WTC11 (cell line): ENCODE data around the gene PITX1. TPM values are rescaled to one million over a fixed set of nuclear protein-coding genes. Genes with fewer than 3 reads are reported as not detected.

Source experiments
- ATAC-seq: fragments of 200-7000 bp; cut with Tn5 transposase; 2 replicates; pipeline ENCODE4 v1.10.0; 2021; ENCODE audit warnings: mild to moderate bottlenecking, moderate library complexity
- CTCF ChIA-PET: fragments of 300-600 bp; sonication (Branson Sonifier 250); formaldehyde crosslinking; loops from one replicate; lab custom pipeline; 2021; ENCODE audit warnings: antibody characterized with exemption; lab: Charles Lee
- POLR2A ChIA-PET: fragments of 350-600 bp; sonication (Branson Sonifier 250); formaldehyde crosslinking; loops from one replicate; lab custom pipeline; 2021; ENCODE audit warnings: antibody characterized with exemption; lab: Charles Lee
- DNase-seq: peaks from one replicate; pipeline ENCODE4 v3.0.0; 2021; ENCODE audit warnings: low spot score
- H3K27ac Mint-ChIP-seq: 2 replicates; pipeline ENCODE4 v1.8.0; 2021; ENCODE audit warnings: mixed read lengths
- H3K27me3 Mint-ChIP-seq: 2 replicates; pipeline ENCODE4 v1.8.0; 2021; ENCODE audit warnings: low read depth, mild to moderate bottlenecking, moderate library complexity, mixed read lengths
- H3K36me3 Mint-ChIP-seq: 2 replicates; pipeline ENCODE4 v1.8.0; 2021; ENCODE audit warnings: mixed read lengths
- H3K4me1 Mint-ChIP-seq: 2 replicates; pipeline ENCODE4 v1.8.0; 2022; ENCODE audit warnings: mixed read lengths
- H3K4me3 Mint-ChIP-seq: 2 replicates; pipeline ENCODE4 v1.8.0; 2021; ENCODE audit warnings: mild to moderate bottlenecking, moderate library complexity, mixed read lengths
- H3K9me3 Mint-ChIP-seq: 2 replicates; pipeline ENCODE4 v1.8.0; 2021; ENCODE audit warnings: mixed read lengths
- AFF4 ChIP-seq: sonication (generic); formaldehyde crosslinking; IDR thresholded peaks from 2 replicates; pipeline ENCODE4 v1.8.1; 2023; ENCODE audit warnings: mild to moderate bottlenecking, missing genetic modification reagents, borderline replicate concordance
- ATF1 ChIP-seq: sonication (generic); formaldehyde crosslinking; IDR thresholded peaks from 2 replicates; pipeline ENCODE4 v1.8.1; 2023; ENCODE audit warnings: mild to moderate bottlenecking, moderate library complexity, missing genetic modification reagents
- CTCF ChIP-seq: fragments of 200-600 bp; IDR thresholded peaks from 2 replicates; pipeline ENCODE4 v1.8.0; 2022; ENCODE audit warnings: antibody characterized with exemption
- FOXJ3 ChIP-seq: sonication (generic); formaldehyde crosslinking; IDR thresholded peaks from 2 replicates; pipeline ENCODE4 v1.9.0; 2021; ENCODE audit warnings: missing genetic modification reagents, mild to moderate bottlenecking, borderline replicate concordance
- FOXK1 ChIP-seq: sonication (generic); formaldehyde crosslinking; IDR thresholded peaks from 2 replicates; pipeline ENCODE4 v1.8.0; 2022; ENCODE audit warnings: mild to moderate bottlenecking, moderate library complexity, missing genetic modification reagents
- GRHL2 ChIP-seq: fragments of 250-450 bp; sonication (Bioruptor Pico); IDR thresholded peaks from 2 replicates; pipeline ENCODE4 v1.8.0; 2022; ENCODE audit warnings: mild to moderate bottlenecking, moderate library complexity; ENCODE audit not compliant: insufficient replicate concordance, severe bottlenecking
- GTF2I ChIP-seq: fragments of 250-450 bp; sonication (Bioruptor Pico); conservative IDR thresholded peaks from 2 replicates; pipeline ENCODE4 v1.4.0; 2021; ENCODE audit warnings: mild to moderate bottlenecking
- JAZF1 ChIP-seq: fragments of 250-450 bp; sonication (Bioruptor Pico); IDR thresholded peaks from 2 replicates; pipeline ENCODE4 v1.9.0; 2021; ENCODE audit warnings: moderate library complexity, mild to moderate bottlenecking, inconsistent platforms
- KAT7 ChIP-seq: sonication (generic); formaldehyde crosslinking; IDR thresholded peaks from 2 replicates; pipeline ENCODE4 v1.8.1; 2023; ENCODE audit warnings: missing genetic modification reagents, mild to moderate bottlenecking, borderline replicate concordance
- MXD4 ChIP-seq: fragments of 250-450 bp; sonication (Bioruptor Pico); IDR thresholded peaks from 2 replicates; pipeline ENCODE4 v1.8.0; 2021; ENCODE audit warnings: mild to moderate bottlenecking, moderate library complexity, borderline replicate concordance
- NFATC4 ChIP-seq: fragments of 250-450 bp; sonication (Bioruptor Pico); IDR thresholded peaks from 2 replicates; pipeline ENCODE4 v1.9.0; 2021; ENCODE audit warnings: mild to moderate bottlenecking
- NR1H2 ChIP-seq: sonication (generic); formaldehyde crosslinking; IDR thresholded peaks from 2 replicates; pipeline ENCODE4 v1.9.0; 2021; ENCODE audit warnings: mild to moderate bottlenecking, moderate library complexity, missing genetic modification reagents
- PRRX2 ChIP-seq: fragments of 250-450 bp; sonication (Bioruptor Pico); IDR thresholded peaks from 2 replicates; pipeline ENCODE4 v1.8.0; 2021; ENCODE audit warnings: mild to moderate bottlenecking
- TEAD1 ChIP-seq: sonication (generic); formaldehyde crosslinking; IDR thresholded peaks from 2 replicates; pipeline ENCODE4 v1.8.0; 2022; ENCODE audit warnings: mild to moderate bottlenecking, missing genetic modification reagents
- ZBTB21 ChIP-seq: sonication (generic); formaldehyde crosslinking; IDR thresholded peaks from 2 replicates; pipeline ENCODE4 v1.8.1; 2023; ENCODE audit warnings: mild to moderate bottlenecking, missing genetic modification reagents, borderline replicate concordance
- ZNF138 ChIP-seq: sonication (generic); formaldehyde crosslinking; conservative IDR thresholded peaks from 2 replicates; pipeline ENCODE4 v1.8.1; 2022; ENCODE audit warnings: mild to moderate bottlenecking, moderate library complexity, missing genetic modification reagents
- ZNF263 ChIP-seq: sonication (generic); formaldehyde crosslinking; IDR thresholded peaks from 2 replicates; pipeline ENCODE4 v1.8.1; 2022; ENCODE audit warnings: low read depth, mild to moderate bottlenecking, moderate library complexity, missing genetic modification reagents
- ZNF396 ChIP-seq: fragments of 250-450 bp; sonication (Bioruptor Pico); IDR thresholded peaks from 2 replicates; pipeline ENCODE4 v1.8.0; 2021; ENCODE audit warnings: mild to moderate bottlenecking, moderate library complexity, borderline replicate concordance
- ZNF423 ChIP-seq: fragments of 250-450 bp; sonication (Bioruptor Pico); IDR thresholded peaks from 2 replicates; pipeline ENCODE4 v2.1.2; 2022; ENCODE audit warnings: mild to moderate bottlenecking, moderate library complexity
- total RNA-seq: library from RNA; stranded (reverse); gene quantifications from 3 replicates; pipeline ENCODE4 v1.2.3, GENCODE V29; 2021
- TF ChIP-seq, protein P1 (sequence below): sonication (generic); formaldehyde crosslinking; IDR thresholded peaks from 2 replicates; pipeline ENCODE4 v1.8.0; 2022; ENCODE audit warnings: mild to moderate bottlenecking, missing genetic modification reagents
- TF ChIP-seq, protein P2 (sequence below): sonication (generic); formaldehyde crosslinking; IDR thresholded peaks from 2 replicates; pipeline ENCODE4 v1.8.1; 2023; ENCODE audit warnings: mild to moderate bottlenecking, moderate library complexity, missing genetic modification reagents
- TF ChIP-seq, protein P3 (sequence below): sonication (generic); formaldehyde crosslinking; IDR thresholded peaks from 2 replicates; pipeline ENCODE4 v1.8.0; 2022; ENCODE audit warnings: mild to moderate bottlenecking, missing genetic modification reagents

The PITX1 gene
- total RNA-seq, 1 experiment from 2014 or later, result 0.13 TPM

DNA sequence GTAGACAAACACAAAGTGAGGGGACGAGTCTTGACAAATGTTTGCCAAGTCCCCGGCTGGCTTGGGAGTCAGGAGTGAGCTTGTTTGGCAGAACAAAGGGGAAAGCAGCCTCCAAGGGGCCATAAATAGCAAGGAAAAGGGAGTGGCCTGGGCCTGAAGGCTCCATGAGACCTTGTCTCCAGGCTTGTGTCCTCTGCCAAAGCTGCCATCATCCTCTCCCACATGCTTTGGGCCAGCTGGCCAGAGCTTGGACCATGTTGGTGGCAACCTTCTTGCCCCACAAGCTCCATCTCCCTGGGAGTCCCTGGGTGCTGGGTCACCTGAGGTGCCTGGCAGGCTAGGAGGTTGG lies 13.3 kb upstream of the PITX1 start (continued):
- TF ChIP-seq, protein P1, sequence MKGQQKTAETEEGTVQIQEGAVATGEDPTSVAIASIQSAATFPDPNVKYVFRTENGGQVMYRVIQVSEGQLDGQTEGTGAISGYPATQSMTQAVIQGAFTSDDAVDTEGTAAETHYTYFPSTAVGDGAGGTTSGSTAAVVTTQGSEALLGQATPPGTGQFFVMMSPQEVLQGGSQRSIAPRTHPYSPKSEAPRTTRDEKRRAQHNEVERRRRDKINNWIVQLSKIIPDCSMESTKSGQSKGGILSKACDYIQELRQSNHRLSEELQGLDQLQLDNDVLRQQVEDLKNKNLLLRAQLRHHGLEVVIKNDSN (CRISPR knock-in tag), result no peak
- TF ChIP-seq JAZF1 (CRISPR knock-in tag), result no peak
- TF ChIP-seq ZNF263, result no peak
- no peak for TF ChIP-seq MXD4 (CRISPR knock-in tag)
- TF ChIP-seq CTCF, result no peak
- TF ChIP-seq GTF2I, result no peak
- no peak for TF ChIP-seq NFATC4
- TF ChIP-seq, protein P2, sequence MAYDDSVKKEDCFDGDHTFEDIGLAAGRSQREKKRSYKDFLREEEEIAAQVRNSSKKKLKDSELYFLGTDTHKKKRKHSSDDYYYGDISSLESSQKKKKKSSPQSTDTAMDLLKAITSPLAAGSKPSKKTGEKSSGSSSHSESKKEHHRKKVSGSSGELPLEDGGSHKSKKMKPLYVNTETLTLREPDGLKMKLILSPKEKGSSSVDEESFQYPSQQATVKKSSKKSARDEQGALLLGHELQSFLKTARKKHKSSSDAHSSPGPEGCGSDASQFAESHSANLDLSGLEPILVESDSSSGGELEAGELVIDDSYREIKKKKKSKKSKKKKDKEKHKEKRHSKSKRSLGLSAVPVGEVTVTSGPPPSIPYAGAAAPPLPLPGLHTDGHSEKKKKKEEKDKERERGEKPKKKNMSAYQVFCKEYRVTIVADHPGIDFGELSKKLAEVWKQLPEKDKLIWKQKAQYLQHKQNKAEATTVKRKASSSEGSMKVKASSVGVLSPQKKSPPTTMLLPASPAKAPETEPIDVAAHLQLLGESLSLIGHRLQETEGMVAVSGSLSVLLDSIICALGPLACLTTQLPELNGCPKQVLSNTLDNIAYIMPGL (CRISPR knock-in tag), result no peak
- TF ChIP-seq ZBTB21 (CRISPR knock-in tag), result no peak
- no peak for TF ChIP-seq KAT7 (CRISPR knock-in tag)
- TF ChIP-seq, protein P3, sequence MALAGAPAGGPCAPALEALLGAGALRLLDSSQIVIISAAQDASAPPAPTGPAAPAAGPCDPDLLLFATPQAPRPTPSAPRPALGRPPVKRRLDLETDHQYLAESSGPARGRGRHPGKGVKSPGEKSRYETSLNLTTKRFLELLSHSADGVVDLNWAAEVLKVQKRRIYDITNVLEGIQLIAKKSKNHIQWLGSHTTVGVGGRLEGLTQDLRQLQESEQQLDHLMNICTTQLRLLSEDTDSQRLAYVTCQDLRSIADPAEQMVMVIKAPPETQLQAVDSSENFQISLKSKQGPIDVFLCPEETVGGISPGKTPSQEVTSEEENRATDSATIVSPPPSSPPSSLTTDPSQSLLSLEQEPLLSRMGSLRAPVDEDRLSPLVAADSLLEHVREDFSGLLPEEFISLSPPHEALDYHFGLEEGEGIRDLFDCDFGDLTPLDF (CRISPR knock-in tag), result no peak

- DNase-seq (no peak), ATAC-seq (no peak)
- no peaks in the 10 kb centered on the region for H3K9me3 Mint-ChIP-seq
- ChIA-PET CTCF (interaction anchor here (2.1 kb wide), 1 partner anchor 144 kb away, joined by 8 read pairs; no protein-coding TSS in a partner anchor), POLR2A (no interaction called here)
- H3K4me3 Mint-ChIP-seq, result no peak overlapping the region
- no peaks in the 10 kb centered on the region for H3K36me3 Mint-ChIP-seq
- peaks cover 7% of the 10 kb centered on the region for H3K4me1 Mint-ChIP-seq
- TF ChIP-seq, protein P1 (CRISPR knock-in tag), result no peak
- TF ChIP-seq ZNF396 (CRISPR knock-in tag), result no peak
- no peak for TF ChIP-seq PRRX2
- TF ChIP-seq ZNF138 (CRISPR knock-in tag), result no peak
- TF ChIP-seq TEAD1, result no peak
- no peak for TF ChIP-seq FOXK1
- no peak for TF ChIP-seq ZNF423 (CRISPR knock-in tag)
- no peak for TF ChIP-seq FOXJ3 (CRISPR knock-in tag)
- no peak for TF ChIP-seq NR1H2 (CRISPR knock-in tag)
- no peak for TF ChIP-seq ATF1 (CRISPR knock-in tag)
- no peak for TF ChIP-seq AFF4 (CRISPR knock-in tag)
- TF ChIP-seq GRHL2 (CRISPR knock-in tag), result no peak
- TF ChIP-seq ZBTB21 (CRISPR knock-in tag), result no peak
- H3K27ac Mint-ChIP-seq, result no peak overlapping the region
- H3K27me3 Mint-ChIP-seq, result peaks cover 100% of the 10 kb centered on the region
These were observed 12.8 kb upstream of the PITX1 start for GRCh38 chr5:135046661-135047346.
